Activated T-helper 1 cell treated with anti-CD3 and anti-CD28 coated beads, Interleukin-12 subunit alpha, Interleukin-12 subunit beta, Interleukin-2, Interleukin-4 antibody, amounts not matched to agents 30 ng/mL and 10 ng/mL and 1 ng/mL, durations not matched to agents 14 hours and 24 hours and 36 hours (primary cell): ENCODE data around the gene SLC66A1. TPM values are rescaled to one million over a fixed set of nuclear protein-coding genes. Genes with fewer than 3 reads are reported as not detected.
A peak's percentile ranks its signal among the peaks of the same experiment; 100 is the strongest.

Experiments used
- DNase-seq: peaks from one replicate; pipeline ENCODE4 v3.0.0; 2021; ENCODE audit warnings: low spot score
- H3K27ac Mint-ChIP-seq: one replicate; pipeline ENCODE4 v1.8.0; 2021; ENCODE audit warnings: mild to moderate bottlenecking, mixed read lengths
- H3K27me3 Mint-ChIP-seq: one replicate; pipeline ENCODE4 v1.8.0; 2022; ENCODE audit warnings: mild to moderate bottlenecking, moderate library complexity, mixed read lengths; ENCODE audit not compliant: insufficient read depth
- H3K36me3 Mint-ChIP-seq: one replicate; pipeline ENCODE4 v1.8.0; 2021; ENCODE audit warnings: low read depth, mixed read lengths
- H3K4me1 Mint-ChIP-seq: one replicate; pipeline ENCODE4 v1.8.0; 2021; ENCODE audit warnings: low read depth, mixed read lengths
- H3K4me3 Mint-ChIP-seq: one replicate; pipeline ENCODE4 v1.8.0; 2021; ENCODE audit warnings: mild to moderate bottlenecking, moderate library complexity, mixed read lengths
- H3K9me3 Mint-ChIP-seq: one replicate; pipeline ENCODE4 v1.8.0; 2021; ENCODE audit warnings: mixed read lengths
- intact Hi-C: fragments of 100-400 bp; cut with micrococcal nuclease; formaldehyde crosslinking; loops from one replicate; pipeline ENCODE4 v1.15.1; 2024
- total RNA-seq: library from RNA; stranded (reverse); gene quantifications from 2 replicates; pipeline ENCODE4 v1.2.3, GENCODE V29; 2022

The SLC66A1 gene
- total RNA-seq, 1 donor from 2014 or later, result 12.0 TPM

- DNase-seq, result no peak
- Mint-ChIP-seq H3K4me1 (peaks cover 10% of the 10 kb centered on the region), H3K27me3 (no peaks in the 10 kb centered on the region), H3K4me3 (no peak overlapping the region), H3K36me3 (peaks cover 11% of the 10 kb centered on the region), H3K27ac (peak overlapping the region; percentile 29), H3K9me3 (no peaks in the 10 kb centered on the region)
- intact Hi-C loops, result no loop called here
Measured at GRCh38 chr1:19333587-19334354, 21.6 kb downstream of the SLC66A1 start.

- peaks cover 10% of the 10 kb centered on the region for H3K4me1 Mint-ChIP-seq
- no peaks in the 10 kb centered on the region for H3K9me3 Mint-ChIP-seq
- no peak overlapping the region for H3K4me3 Mint-ChIP-seq
- intact Hi-C loops, result no loop called here
- no peaks in the 10 kb centered on the region for H3K27me3 Mint-ChIP-seq
- H3K27ac Mint-ChIP-seq, result peak overlapping the region; percentile 70
- H3K36me3 Mint-ChIP-seq, result peaks cover 15% of the 10 kb centered on the region
- DNase-seq, result no peak
Measured at GRCh38 chr1:19336543-19336942, 24.4 kb downstream of the SLC66A1 start.

- H3K27ac Mint-ChIP-seq, result peak overlapping the region; percentile 58
- H3K4me3 Mint-ChIP-seq, result no peak overlapping the region
- peaks cover 15% of the 10 kb centered on the region for H3K36me3 Mint-ChIP-seq
- no peaks in the 10 kb centered on the region for H3K27me3 Mint-ChIP-seq
- DNase-seq, result no peak
- H3K4me1 Mint-ChIP-seq, result peaks cover 14% of the 10 kb centered on the region
- no peaks in the 10 kb centered on the region for H3K9me3 Mint-ChIP-seq
- intact Hi-C loops, result no loop called here
Measured at GRCh38 chr1:19337289-19337688, 25.2 kb downstream of the SLC66A1 start.

- intact Hi-C loops, result no loop called here
- H3K36me3 Mint-ChIP-seq, result peaks cover 18% of the 10 kb centered on the region
- H3K4me1 Mint-ChIP-seq, result peaks cover 14% of the 10 kb centered on the region
- no peaks in the 10 kb centered on the region for H3K27me3 Mint-ChIP-seq
- H3K9me3 Mint-ChIP-seq, result no peaks in the 10 kb centered on the region
- no peak for DNase-seq
- no peak overlapping the region for H3K4me3 Mint-ChIP-seq
- H3K27ac Mint-ChIP-seq, result no peak overlapping the region
Measured at GRCh38 chr1:19338323-19338762, 26.2 kb downstream of the SLC66A1 start.

GRCh38 chr1:19339214-19339861 is 27.2 kb downstream of the SLC66A1 start:
- Mint-ChIP-seq H3K9me3 (no peaks in the 10 kb centered on the region), H3K27me3 (no peaks in the 10 kb centered on the region), H3K36me3 (peaks cover 20% of the 10 kb centered on the region), H3K4me3 (no peak overlapping the region), H3K27ac (no peak overlapping the region), H3K4me1 (peaks cover 14% of the 10 kb centered on the region)
- intact Hi-C loops, result no loop called here
- DNase-seq, result no peak

- no peak overlapping the region for H3K4me3 Mint-ChIP-seq
- no peak for DNase-seq
- no peaks in the 10 kb centered on the region for H3K9me3 Mint-ChIP-seq
- no peak overlapping the region for H3K27ac Mint-ChIP-seq
- H3K36me3 Mint-ChIP-seq, result peaks cover 24% of the 10 kb centered on the region
- no peaks in the 10 kb centered on the region for H3K27me3 Mint-ChIP-seq
- intact Hi-C loops, result no loop called here
- peaks cover 14% of the 10 kb centered on the region for H3K4me1 Mint-ChIP-seq
Measured at GRCh38 chr1:19340387-19340937, 28.3 kb downstream of the SLC66A1 start.

GRCh38 chr1:19341201-19342061 is 29.3 kb downstream of the SLC66A1 start:
- H3K27me3 Mint-ChIP-seq, result no peaks in the 10 kb centered on the region
- peak overlapping the region; percentile 34 for H3K27ac Mint-ChIP-seq
- no peak overlapping the region for H3K4me3 Mint-ChIP-seq
- peak; percentile 59 for DNase-seq
- H3K4me1 Mint-ChIP-seq, result peaks cover 10% of the 10 kb centered on the region
- peaks cover 24% of the 10 kb centered on the region for H3K36me3 Mint-ChIP-seq
- no peaks in the 10 kb centered on the region for H3K9me3 Mint-ChIP-seq
- intact Hi-C loops, result loop anchor here (1.0 kb wide), 2 partner anchors 29 to 312 kb away; partner anchors contain the start of genes AKR7A2 and SLC66A1

- H3K4me1 Mint-ChIP-seq, result peaks cover 4% of the 10 kb centered on the region
- no peaks in the 10 kb centered on the region for H3K27me3 Mint-ChIP-seq
- no peaks in the 10 kb centered on the region for H3K9me3 Mint-ChIP-seq
- no peak overlapping the region for H3K4me3 Mint-ChIP-seq
- H3K36me3 Mint-ChIP-seq, result peaks cover 24% of the 10 kb centered on the region
- intact Hi-C loops, result no loop called here
- H3K27ac Mint-ChIP-seq, result no peak overlapping the region
- DNase-seq, result no peak
Measured at GRCh38 chr1:19342062-19342750, 30.1 kb downstream of the SLC66A1 start.

GRCh38 chr1:19342894-19343616 is 30.9 kb downstream of the SLC66A1 start:
- H3K27ac Mint-ChIP-seq, result no peak overlapping the region
- H3K4me3 Mint-ChIP-seq, result no peak overlapping the region
- peaks cover 4% of the 10 kb centered on the region for H3K4me1 Mint-ChIP-seq
- intact Hi-C loops, result no loop called here
- peaks cover 20% of the 10 kb centered on the region for H3K36me3 Mint-ChIP-seq
- H3K9me3 Mint-ChIP-seq, result no peaks in the 10 kb centered on the region
- H3K27me3 Mint-ChIP-seq, result no peaks in the 10 kb centered on the region
- no peak for DNase-seq

- H3K4me1 Mint-ChIP-seq, result peaks cover 4% of the 10 kb centered on the region
- no peaks in the 10 kb centered on the region for H3K27me3 Mint-ChIP-seq
- DNase-seq, result no peak
- peaks cover 15% of the 10 kb centered on the region for H3K36me3 Mint-ChIP-seq
- H3K9me3 Mint-ChIP-seq, result no peaks in the 10 kb centered on the region
- intact Hi-C loops, result loop anchor here (1.0 kb wide), 1 partner anchor 239 kb away; no protein-coding TSS in a partner anchor
- H3K4me3 Mint-ChIP-seq, result no peak overlapping the region
- H3K27ac Mint-ChIP-seq, result no peak overlapping the region
Measured at GRCh38 chr1:19343617-19344350, 31.7 kb downstream of the SLC66A1 start.

- H3K36me3 Mint-ChIP-seq, result peaks cover 11% of the 10 kb centered on the region
- H3K4me3 Mint-ChIP-seq, result no peak overlapping the region
- no peaks in the 10 kb centered on the region for H3K27me3 Mint-ChIP-seq
- H3K9me3 Mint-ChIP-seq, result no peaks in the 10 kb centered on the region
- H3K4me1 Mint-ChIP-seq, result peaks cover 4% of the 10 kb centered on the region
- intact Hi-C loops, result loop anchor here (1.0 kb wide), 1 partner anchor 238 kb away; no protein-coding TSS in a partner anchor
- no peak overlapping the region for H3K27ac Mint-ChIP-seq
- peak; percentile 11 for DNase-seq
Measured at GRCh38 chr1:19344372-19344810, 32.3 kb downstream of the SLC66A1 start.
